VCaP (cell line): Measurements from ENCODE around the gene PTPRD.
"Not testable (repeated sequence)": the region's sequence is repeated elsewhere in the genome, so short reads cannot be mapped to it uniquely, and the experiment has no call there.

Experiments used
- H3K27ac ChIP-seq: fragments of 450-650 bp; 2 replicates; pipeline ENCODE4 v1.5.1; 2017
- CTCF ChIP-seq: fragments of 450-650 bp; conservative IDR thresholded peaks from 2 replicates; pipeline ENCODE4 v1.5.1; 2017; ENCODE audit warnings: mild to moderate bottlenecking, moderate library complexity

Gene PTPRD

GRCh38 chr9:8706998-8707397 is 1905.8 kb downstream of the PTPRD start:
- H3K27ac ChIP-seq, result no peak overlapping the region
- no peak for TF ChIP-seq CTCF

GRCh38 chr9:8706531-8706930 is 1906.3 kb downstream of the PTPRD start:
- no peak for TF ChIP-seq CTCF
- H3K27ac ChIP-seq, result no peak overlapping the region

- H3K27ac ChIP-seq, result no peak overlapping the region
- TF ChIP-seq CTCF, result no peak
Observed at GRCh38 chr9:8705861-8706260, 1906.9 kb downstream of the PTPRD start.

GRCh38 chr9:8703904-8704303 is 1908.9 kb downstream of the PTPRD start:
- no peak for TF ChIP-seq CTCF
- no peak overlapping the region for H3K27ac ChIP-seq

GRCh38 chr9:8701904-8702303 is 1910.9 kb downstream of the PTPRD start:
- no peak for TF ChIP-seq CTCF
- H3K27ac ChIP-seq, result no peak overlapping the region

GRCh38 chr9:8697565-8697964 is 1915.2 kb downstream of the PTPRD start:
- not testable (repeated sequence) for H3K27ac ChIP-seq

- no peak for TF ChIP-seq CTCF
- no peak overlapping the region for H3K27ac ChIP-seq
Observed at GRCh38 chr9:8696516-8696915, 1916.3 kb downstream of the PTPRD start.

- H3K27ac ChIP-seq, result no peak overlapping the region
- TF ChIP-seq CTCF, result no peak
Observed at GRCh38 chr9:8694983-8695588, 1917.7 kb downstream of the PTPRD start.
